CD14-positive monocyte (primary cell): ENCODE data around the gene AURKA. TPM values are rescaled to one million over a fixed set of nuclear protein-coding genes. Genes with fewer than 3 reads are reported as not detected.
A peak's percentile ranks its signal among the peaks of the same experiment; 100 is the strongest.

Experiments
- DNase-seq, 3 donors: peaks; one replicate each; pipeline ENCODE4 v3.0.0-alpha.2; 2011 to 2022
- H2AFZ ChIP-seq: 2 replicates; pipeline ENCODE4 v1.6.0; 2012; ENCODE audit warnings: mild to moderate bottlenecking, low read depth, low read length, inconsistent platforms; ENCODE audit not compliant: insufficient read depth, poor library complexity, severe bottlenecking
- H3K27ac ChIP-seq, 2 donors: 1 replicate in 1 of 2; 2 replicates in 1 of 2; pipeline ENCODE4 v1.5.1; 2012 to 2013; ENCODE audit warnings: low read length in 2 of 2, control low read depth in 1 of 2, inconsistent platforms in 1 of 2, low read depth in 1 of 2, mild to moderate bottlenecking in 1 of 2
- H3K27me3 ChIP-seq, 2 donors: one replicate each; pipeline versions ENCODE4 v1.6.0 to v1.6.1; 2011 to 2013; ENCODE audit warnings: low read length in 2 of 2; ENCODE audit not compliant: control insufficient read depth in 2 of 2, insufficient read depth in 2 of 2
- H3K36me3 ChIP-seq, 2 donors: replicated peaks in 1 of 2; 1 replicate in 1 of 2; 2 replicates in 1 of 2; pipeline versions ENCODE4 v1.5.1 to v1.6.1; 2012 to 2013; ENCODE audit warnings: low read length in 2 of 2, control low read depth in 1 of 2, inconsistent platforms in 1 of 2, mild to moderate bottlenecking in 1 of 2; ENCODE audit not compliant: insufficient read depth in 2 of 2, control insufficient read depth in 1 of 2
- H3K4me1 ChIP-seq, 2 donors: 1 replicate in 1 of 2; 2 replicates in 1 of 2; pipeline versions ENCODE4 v1.5.1 to v1.6.1; 2012 to 2013; ENCODE audit warnings: low read length in 2 of 2, control low read depth in 1 of 2, inconsistent platforms in 1 of 2, mild to moderate bottlenecking in 1 of 2, moderate library complexity in 1 of 2; ENCODE audit not compliant: insufficient read depth in 2 of 2, control insufficient read depth in 1 of 2
- H3K4me2 ChIP-seq: replicated peaks from 2 replicates; pipeline ENCODE3; 2012; ENCODE audit warnings: low read length, moderate library complexity, mild to moderate bottlenecking; ENCODE audit not compliant: poor library complexity, severe bottlenecking; ENCODE audit errors: extremely low read depth
- H3K4me3 ChIP-seq, 3 experiments: fragments of 200-600 bp in 1 of 3; sonication (generic) in 1 of 3; replicated peaks in 1 of 3; 1 replicate in 2 of 3; 2 replicates in 1 of 3; pipeline ENCODE4 v1.5.1; 2011 to 2013; ENCODE audit warnings: low read length in 3 of 3, mild to moderate bottlenecking in 3 of 3, control low read depth in 2 of 3, low read depth in 2 of 3, inconsistent platforms in 1 of 3, moderate library complexity in 1 of 3
- H3K79me2 ChIP-seq: 2 replicates; pipeline ENCODE4 v1.6.0; 2012; ENCODE audit warnings: mild to moderate bottlenecking, control low read depth, inconsistent platforms, low read length, moderate library complexity; ENCODE audit not compliant: insufficient read depth
- H3K9ac ChIP-seq: 2 replicates; pipeline ENCODE4 v1.6.0; 2017; ENCODE audit warnings: low read length, mild to moderate bottlenecking; ENCODE audit not compliant: insufficient read depth, poor library complexity, severe bottlenecking
- H3K9me3 ChIP-seq, 2 donors: replicated peaks in 1 of 2; 1 replicate in 1 of 2; 2 replicates in 1 of 2; pipeline versions ENCODE4 v1.5.1 to v1.6.1; 2012 to 2013; ENCODE audit warnings: low read length in 2 of 2, control low read depth in 1 of 2; ENCODE audit not compliant: control insufficient read depth in 1 of 2, insufficient read depth in 1 of 2
- H4K20me1 ChIP-seq: 2 replicates; pipeline ENCODE4 v1.6.0; 2012; ENCODE audit warnings: mild to moderate bottlenecking, low read length, control low read depth, moderate library complexity; ENCODE audit not compliant: insufficient read depth
- H3K27ac Mint-ChIP-seq, 7 donors: one replicate each; pipeline ENCODE4 v1.8.0; 2020; ENCODE audit warnings: mild to moderate bottlenecking in 7 of 7, mixed read lengths in 7 of 7, moderate library complexity in 6 of 7, inconsistent platforms in 2 of 7
- H3K27me3 Mint-ChIP-seq, 3 donors: one replicate each; pipeline ENCODE4 v1.8.0; 2021 to 2022; ENCODE audit warnings: low read depth in 3 of 3, mild to moderate bottlenecking in 3 of 3, mixed read lengths in 3 of 3, moderate library complexity in 3 of 3, inconsistent platforms in 1 of 3
- H3K36me3 Mint-ChIP-seq, 2 donors: one replicate each; pipeline ENCODE4 v1.8.0; 2020; ENCODE audit warnings: mixed read lengths in 2 of 2, inconsistent platforms in 1 of 2, mild to moderate bottlenecking in 1 of 2
- H3K4me1 Mint-ChIP-seq: one replicate; pipeline ENCODE4 v1.8.0; 2020; ENCODE audit warnings: mild to moderate bottlenecking, mixed read lengths
- H3K4me3 Mint-ChIP-seq, 2 donors: one replicate each; pipeline ENCODE4 v1.8.0; 2020; ENCODE audit warnings: mild to moderate bottlenecking in 2 of 2, mixed read lengths in 2 of 2, moderate library complexity in 1 of 2
- H3K9me3 Mint-ChIP-seq, 7 donors: one replicate each; pipeline ENCODE4 v1.8.0; 2020 to 2022; ENCODE audit warnings: mixed read lengths in 7 of 7, mild to moderate bottlenecking in 6 of 7, moderate library complexity in 6 of 7, inconsistent platforms in 2 of 7
- CTCF ChIP-seq: fragments of 200-600 bp; IDR thresholded peaks from one replicate; pipeline ENCODE4 v1.8.0; 2022; ENCODE audit warnings: antibody characterized with exemption, mild to moderate bottlenecking
- WGBS: methylation state at CpG from one replicate; pipeline ENCODE4 v1.1.5; 2013; ENCODE audit warnings: missing lambda C conversion rate; ENCODE audit not compliant: insufficient coverage; 5-methylcytosine and 5-hydroxymethylcytosine counted together
- intact Hi-C, 2 donors: fragments of 100-400 bp; cut with micrococcal nuclease; formaldehyde crosslinking; loops; one replicate each; pipeline versions ENCODE4 v1.15.0 to v1.15.1; 2023
- polyA plus RNA-seq, 3 donors: library from polyadenylated mRNA; depleted of rRNA in 1 of 3; unstranded in 2 of 3; stranded (reverse) in 1 of 3; fragments of 300-500 nt in 2 of 3; fragments of >200 nt in 1 of 3; fragmentation: Illumina TruSeq in 2 of 3; gene quantifications; 1 replicate in 2 of 3; 2 replicates in 1 of 3; pipeline ENCODE4 v1.2.3, GENCODE V29; 2012 to 2021

AURKA gene
- polyA plus RNA-seq, 3 donors = 1.4 to 1.7 (median 1.5) TPM

GRCh38 chr20:56371977-56372376 is 20.0 kb downstream of the AURKA start:
- no peak for DNase-seq
- H3K4me3 ChIP-seq = no peak overlapping the region
- H3K4me1 Mint-ChIP-seq = peaks cover 30% of the 10 kb centered on the region
- peaks cover 50% of the 10 kb centered on the region for H3K79me2 ChIP-seq
- no peak overlapping the region for H3K4me2 ChIP-seq
- H4K20me1 ChIP-seq = no peaks in the 10 kb centered on the region
- no peaks in the 10 kb centered on the region for H3K9me3 ChIP-seq
- H3K4me1 ChIP-seq = peaks cover 28 to 36% of the 10 kb centered on the region in 2 donors
- no peak overlapping the region for H3K9ac ChIP-seq
- peak overlapping the region in 1 of 2 donors; percentile 8 for H3K27ac ChIP-seq
- H3K27me3 Mint-ChIP-seq = no peaks in the 10 kb centered on the region
- 100% methylated on average over 6 of the region's 11 CpGs for WGBS
- no peaks in the 10 kb centered on the region for H3K27me3 ChIP-seq
- no peak overlapping the region for H3K4me3 Mint-ChIP-seq
- H3K27ac Mint-ChIP-seq = peak overlapping the region in 1 of 7 donors; percentile 54
- intact Hi-C loops = no loop called here
- peaks cover 34 to 58% of the 10 kb centered on the region in 2 donors for H3K36me3 ChIP-seq
- no peak for TF ChIP-seq CTCF
- H2AFZ ChIP-seq = no peak overlapping the region
- no peaks in the 10 kb centered on the region for H3K9me3 Mint-ChIP-seq
- peaks cover 40 to 58% of the 10 kb centered on the region in 2 donors for H3K36me3 Mint-ChIP-seq

GRCh38 chr20:56369179-56369578 is 22.8 kb downstream of the AURKA start:
- intact Hi-C loops = no loop called here
- Histone ChIP-seq H3K4me1 (peaks cover 5 to 9% of the 10 kb centered on the region in 2 donors), H3K4me3 (no peak overlapping the region), H3K9me3 (no peaks in the 10 kb centered on the region), H3K9ac (no peak overlapping the region), H2AFZ (no peak overlapping the region), H3K79me2 (peaks cover 25% of the 10 kb centered on the region), H3K27ac (no peak overlapping the region), H3K27me3 (no peaks in the 10 kb centered on the region), H4K20me1 (no peaks in the 10 kb centered on the region), H3K4me2 (no peak overlapping the region), H3K36me3 (peaks cover 38 to 80% of the 10 kb centered on the region in 2 donors)
- H3K4me3 Mint-ChIP-seq = no peak overlapping the region
- DNase-seq = no peak
- peak overlapping the region in 3 of 7 donors; percentile 16 to 57 (median 45) for H3K27ac Mint-ChIP-seq
- H3K9me3 Mint-ChIP-seq = no peaks in the 10 kb centered on the region
- no peaks in the 10 kb centered on the region for H3K27me3 Mint-ChIP-seq
- H3K4me1 Mint-ChIP-seq = peaks cover 9% of the 10 kb centered on the region
- TF ChIP-seq CTCF = no peak
- peaks cover 58 to 80% of the 10 kb centered on the region in 2 donors for H3K36me3 Mint-ChIP-seq
- no CpG with 5 or more reads among the region's 4 CpGs for WGBS
